Measurements from ENCODE around the gene ENPP7.

DNA sequence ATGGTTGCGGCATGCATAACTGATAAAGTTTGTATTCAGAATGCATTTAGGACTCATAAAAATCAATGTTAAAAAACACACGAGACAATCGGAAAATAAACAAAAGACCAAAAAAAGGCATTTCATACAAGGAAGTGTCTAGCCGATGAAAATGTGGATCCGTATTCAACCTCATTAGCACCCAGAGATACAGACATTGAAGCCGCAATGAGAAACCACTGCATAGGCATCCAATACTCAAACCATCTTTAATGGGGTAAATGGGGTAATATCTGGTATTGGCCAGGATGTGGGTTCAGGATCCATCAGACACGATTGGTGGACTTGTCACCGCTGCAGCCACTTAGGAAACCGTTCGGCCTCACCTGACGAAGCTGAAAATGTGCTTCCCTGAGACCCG is 47.4 kb upstream of the ENPP7 start:
- no peak for TF ChIP-seq EZH2 (IDR thresholded peaks at IDR 0.05; ENCODE audit: borderline replicate concordance, low read depth, low read length, poor library complexity, severe bottlenecking)
- no peak for TF ChIP-seq CTCF (conservative IDR thresholded peaks at IDR 0.05; ENCODE audit: low read depth, low read length)
